GM21526 (cell line): Measurements from ENCODE around the gene PPP1R3F.
"Not testable (repeated sequence)": the region's sequence is repeated elsewhere in the genome, so short reads cannot be mapped to it uniquely, and the experiment has no call there.

Source experiments
- ATAC-seq: cut with Tn5 transposase; IDR thresholded peaks from one replicate; pipeline ENCODE4 v1.9.1; 2021; ENCODE audit warnings: moderate library complexity; ENCODE audit not compliant: unreplicated experiment, low FRiP score

The PPP1R3F gene

GRCh38 chrX:49309401-49309981 lies 39.9 kb downstream of the PPP1R3F start:
- ATAC-seq: no peak

- ATAC-seq: no peak
These were observed 40.8 kb downstream of the PPP1R3F start for GRCh38 chrX:49310371-49310770.

GRCh38 chrX:49312176-49312575 lies 42.6 kb downstream of the PPP1R3F start:
- no peak for ATAC-seq

GRCh38 chrX:49316085-49316484 lies 46.5 kb downstream of the PPP1R3F start:
- ATAC-seq: no peak

- not testable (repeated sequence) for ATAC-seq
These were observed 52.1 kb downstream of the PPP1R3F start, which contains the start of gene GAGE12J for GRCh38 chrX:49321737-49322136. TSS of gene GAGE12J (plus strand) at chrX:49322037. CDS start at chrX:49323194, 1,157 bp downstream.

GRCh38 chrX:49322266-49322665 lies 52.7 kb downstream of the PPP1R3F start:
- ATAC-seq: not testable (repeated sequence)

GRCh38 chrX:49323735-49324134 lies 54.1 kb downstream of the PPP1R3F start:
- ATAC-seq: not testable (repeated sequence)

GRCh38 chrX:49330421-49330820 lies 60.8 kb downstream of the PPP1R3F start:
- ATAC-seq: not testable (repeated sequence)

- not testable (repeated sequence) for ATAC-seq
These were observed 61.7 kb downstream of the PPP1R3F start, which contains the start of gene GAGE13 for GRCh38 chrX:49331282-49331681. TSS of gene GAGE13 (plus strand) at chrX:49331582. CDS start at chrX:49332738, 1,156 bp downstream.

- not testable (repeated sequence) for ATAC-seq
These were observed 62.2 kb downstream of the PPP1R3F start for GRCh38 chrX:49331841-49332240.
